OCI-LY3 (cell line): ENCODE results near the gene TRIM47.

Experiments used
- H2AFZ ChIP-seq: fragments of 200-600, 300-600 bp; shearing (Covaris generic); 2 replicates; pipeline ENCODE4 v1.6.0; 2014; ENCODE audit warnings: antibody characterized with exemption, low read depth, low read length
- H3K27ac ChIP-seq: fragments of 200-600, 300-600 bp; sonication (generic); 2 replicates; pipeline ENCODE4 v1.5.1; 2014; ENCODE audit warnings: mild to moderate bottlenecking, low read length, moderate library complexity, mixed read lengths
- H3K27me3 ChIP-seq: fragments of 200-600, 300-600 bp; sonication (generic); 2 replicates; pipeline ENCODE4 v1.6.1; 2014; ENCODE audit warnings: low read depth, low read length, mixed read lengths
- H3K36me3 ChIP-seq: fragments of 200-600, 300-600 bp; sonication (generic); replicated peaks from 2 replicates; pipeline ENCODE3; 2014; ENCODE audit warnings: low read depth, low read length, mixed read lengths
- H3K4me1 ChIP-seq: fragments of 300-600, 200-600 bp; sonication (generic); 2 replicates; pipeline ENCODE4 v1.6.1; 2014; ENCODE audit warnings: low read length, mixed read lengths
- H3K4me2 ChIP-seq: fragments of 200-600, 300-600 bp; sonication (generic); 2 replicates; pipeline ENCODE4 v1.6.1; 2014; ENCODE audit warnings: low read length, mixed read lengths
- H3K4me3 ChIP-seq: fragments of 300-600, 200-600 bp; sonication (generic); 2 replicates; pipeline ENCODE4 v1.5.1; 2014; ENCODE audit warnings: antibody characterized with exemption, mild to moderate bottlenecking, low read length, moderate library complexity
- H3K79me2 ChIP-seq: fragments of 300-600, 200-600 bp; shearing (Covaris generic); 2 replicates; pipeline ENCODE4 v1.6.1; 2014; ENCODE audit warnings: mild to moderate bottlenecking, low read length, mixed read lengths
- H3K9ac ChIP-seq: fragments of 300-600, 200-600 bp; shearing (Covaris generic); 2 replicates; pipeline ENCODE4 v1.6.0; 2014; ENCODE audit warnings: mild to moderate bottlenecking, low read length, moderate library complexity
- H3K9me3 ChIP-seq: fragments of 200-600, 300-600 bp; shearing (Covaris generic); 2 replicates; pipeline ENCODE4 v1.6.1; 2014; ENCODE audit warnings: low read length, mixed read lengths; ENCODE audit not compliant: insufficient read depth
- H4K20me1 ChIP-seq: fragments of 200-600, 300-600 bp; sonication (generic); 2 replicates; pipeline ENCODE4 v1.6.1; 2016; ENCODE audit warnings: low read length, mixed read lengths; ENCODE audit not compliant: insufficient read depth
- EZH2phosphoT487 ChIP-seq: fragments of 200-600 bp; shearing (Covaris generic); IDR thresholded peaks from 2 replicates; pipeline ENCODE4 v1.6.1; 2018; ENCODE audit warnings: antibody characterized with exemption, mixed run types, low read depth
- TF ChIP-seq, protein P1 (sequence below): fragments of 200-600, 300-600 bp; sonication (generic); IDR thresholded peaks from 2 replicates; pipeline ENCODE4 v1.5.1; 2014; ENCODE audit warnings: antibody characterized with exemption, low read length, low read depth

TRIM47 gene

DNA sequence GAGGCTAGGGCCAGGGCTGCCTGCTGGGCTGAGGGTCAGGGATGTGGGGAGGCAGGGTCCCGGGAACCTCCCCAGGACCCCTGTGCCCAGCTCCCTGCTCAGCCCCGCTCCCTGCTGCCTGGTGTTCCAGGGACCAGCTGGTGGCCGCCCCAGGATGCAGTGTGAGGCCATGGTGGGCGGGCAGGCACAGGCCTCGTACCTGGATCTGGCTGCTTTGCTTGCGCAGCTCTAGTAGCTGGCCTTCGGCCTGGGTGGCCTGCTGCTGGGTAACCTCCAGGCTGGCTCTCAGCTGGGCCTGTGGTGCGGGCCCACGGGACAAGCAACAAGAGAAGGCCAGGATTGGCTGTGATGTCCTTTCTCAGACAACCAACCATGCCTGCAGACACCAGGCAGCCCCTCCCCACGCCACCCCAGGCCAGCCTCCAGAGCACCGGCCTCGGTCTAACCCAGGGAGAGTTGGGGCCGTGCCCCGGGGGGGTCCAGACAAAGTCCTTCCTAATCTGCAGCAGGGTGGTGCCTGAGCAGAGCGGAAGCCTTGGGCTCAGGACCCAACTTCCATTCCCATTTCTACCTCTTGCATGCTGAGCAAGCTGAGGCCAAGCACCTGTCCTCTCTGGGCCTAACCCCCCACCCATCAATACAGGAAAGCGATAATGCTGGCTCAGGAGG, 14.3 kb upstream of the TRIM47 start:
- Histone ChIP-seq H3K79me2 (peaks cover 38% of the 10 kb centered on the region), H3K4me1 (peaks cover 15% of the 10 kb centered on the region), H3K27ac (no peak overlapping the region), H2AFZ (no peak overlapping the region), H3K9ac (no peak overlapping the region), H3K27me3 (no peaks in the 10 kb centered on the region), H4K20me1 (no peaks in the 10 kb centered on the region), H3K4me2 (no peak overlapping the region), H3K36me3 (peaks cover 8% of the 10 kb centered on the region), H3K4me3 (no peak overlapping the region), H3K9me3 (no peaks in the 10 kb centered on the region)
- TF ChIP-seq, protein P1, sequence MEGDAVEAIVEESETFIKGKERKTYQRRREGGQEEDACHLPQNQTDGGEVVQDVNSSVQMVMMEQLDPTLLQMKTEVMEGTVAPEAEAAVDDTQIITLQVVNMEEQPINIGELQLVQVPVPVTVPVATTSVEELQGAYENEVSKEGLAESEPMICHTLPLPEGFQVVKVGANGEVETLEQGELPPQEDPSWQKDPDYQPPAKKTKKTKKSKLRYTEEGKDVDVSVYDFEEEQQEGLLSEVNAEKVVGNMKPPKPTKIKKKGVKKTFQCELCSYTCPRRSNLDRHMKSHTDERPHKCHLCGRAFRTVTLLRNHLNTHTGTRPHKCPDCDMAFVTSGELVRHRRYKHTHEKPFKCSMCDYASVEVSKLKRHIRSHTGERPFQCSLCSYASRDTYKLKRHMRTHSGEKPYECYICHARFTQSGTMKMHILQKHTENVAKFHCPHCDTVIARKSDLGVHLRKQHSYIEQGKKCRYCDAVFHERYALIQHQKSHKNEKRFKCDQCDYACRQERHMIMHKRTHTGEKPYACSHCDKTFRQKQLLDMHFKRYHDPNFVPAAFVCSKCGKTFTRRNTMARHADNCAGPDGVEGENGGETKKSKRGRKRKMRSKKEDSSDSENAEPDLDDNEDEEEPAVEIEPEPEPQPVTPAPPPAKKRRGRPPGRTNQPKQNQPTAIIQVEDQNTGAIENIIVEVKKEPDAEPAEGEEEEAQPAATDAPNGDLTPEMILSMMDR: no peak
- no peak for TF ChIP-seq EZH2phosphoT487

DNA sequence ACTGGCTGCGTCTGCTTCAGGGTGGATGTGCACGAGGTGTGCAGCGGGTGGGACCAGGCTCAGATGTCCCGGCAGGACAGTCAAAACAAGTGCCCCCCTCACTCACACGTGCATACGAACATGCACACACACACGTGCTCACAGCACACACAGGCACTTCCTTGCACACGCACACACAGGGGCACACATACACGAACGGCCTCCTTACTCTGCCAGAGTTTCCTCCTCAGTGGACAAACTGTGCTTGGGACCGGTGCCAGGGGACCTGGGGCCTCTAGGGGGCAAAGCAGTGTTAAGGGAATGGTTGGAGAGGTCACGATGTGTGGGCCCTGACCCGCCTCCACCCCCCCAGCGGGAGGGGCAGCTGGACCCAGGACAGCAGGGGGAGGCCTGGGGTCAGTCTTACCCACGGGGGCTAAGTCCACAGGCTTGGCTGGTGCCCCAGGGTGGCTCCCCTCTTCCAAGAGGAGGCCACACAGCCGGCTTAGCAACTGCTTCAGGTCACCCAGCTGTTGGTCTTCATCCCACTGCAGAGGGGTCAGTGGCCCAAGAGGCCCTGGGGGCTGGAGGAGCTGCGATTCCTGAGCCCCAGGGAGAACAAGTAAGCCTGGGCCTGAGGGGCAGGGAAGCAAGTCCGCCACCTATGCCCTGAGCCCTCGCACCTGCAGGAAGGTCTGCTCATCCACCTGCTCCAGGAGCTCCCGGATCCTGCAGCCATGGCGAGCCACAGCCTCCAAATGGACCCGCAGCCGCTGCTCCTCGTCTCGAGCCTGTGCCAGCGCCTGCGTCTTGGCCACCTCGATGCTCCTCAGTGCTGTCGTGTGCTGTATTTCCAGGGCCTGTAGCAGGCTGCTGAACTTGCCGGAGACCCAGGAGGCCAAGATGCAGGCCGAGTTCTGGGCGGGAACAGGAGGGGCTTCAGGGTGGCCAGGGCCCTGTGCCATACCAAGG, 13.5 kb upstream of the TRIM47 start:
- no peak overlapping the region for H3K4me2 ChIP-seq
- no peaks in the 10 kb centered on the region for H3K27me3 ChIP-seq
- no peak overlapping the region for H2AFZ ChIP-seq
- H3K27ac ChIP-seq: no peak overlapping the region
- H3K4me1 ChIP-seq: peaks cover 11% of the 10 kb centered on the region
- no peak overlapping the region for H3K9ac ChIP-seq
- peaks cover 38% of the 10 kb centered on the region for H3K79me2 ChIP-seq
- no peak overlapping the region for H3K4me3 ChIP-seq
- no peaks in the 10 kb centered on the region for H3K9me3 ChIP-seq
- TF ChIP-seq, protein P1: no peak
- TF ChIP-seq EZH2phosphoT487: no peak
- no peaks in the 10 kb centered on the region for H4K20me1 ChIP-seq
- peaks cover 8% of the 10 kb centered on the region for H3K36me3 ChIP-seq

DNA sequence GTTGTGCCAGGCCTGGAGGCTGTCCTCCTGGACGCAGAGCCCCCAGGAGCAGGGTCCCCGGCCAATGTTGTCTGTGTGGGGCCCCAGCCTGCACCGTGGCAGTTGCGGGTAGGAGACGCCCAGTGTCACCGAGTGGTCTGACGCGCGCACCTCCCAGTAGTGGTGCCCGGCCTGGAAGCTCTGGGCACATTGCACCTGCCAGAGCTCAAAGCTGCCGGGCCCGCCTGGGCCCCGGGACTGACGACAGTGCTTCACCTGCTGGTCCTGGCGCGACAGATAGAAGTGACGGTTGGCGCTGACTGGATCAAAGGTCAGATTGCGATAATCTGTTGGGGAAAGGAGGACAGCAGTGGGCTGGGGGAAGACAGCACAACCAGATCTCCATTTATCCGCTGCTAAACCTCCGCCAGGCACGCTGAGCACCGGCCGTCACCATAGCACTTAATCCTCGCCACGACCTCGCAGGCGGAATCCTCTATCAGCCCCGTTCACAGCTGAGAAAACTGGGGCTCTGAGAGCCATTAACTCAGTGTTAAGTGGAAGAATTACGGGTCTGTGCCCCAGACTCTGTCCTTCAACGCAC, 12.7 kb upstream of the TRIM47 start:
- H3K4me1 ChIP-seq: peaks cover 11% of the 10 kb centered on the region
- H3K4me2 ChIP-seq: no peak overlapping the region
- peaks cover 32% of the 10 kb centered on the region for H3K79me2 ChIP-seq
- H3K9me3 ChIP-seq: no peaks in the 10 kb centered on the region
- no peak overlapping the region for H2AFZ ChIP-seq
- no peak overlapping the region for H3K4me3 ChIP-seq
- no peak overlapping the region for H3K27ac ChIP-seq
- H4K20me1 ChIP-seq: no peaks in the 10 kb centered on the region
- H3K9ac ChIP-seq: no peak overlapping the region
- no peaks in the 10 kb centered on the region for H3K27me3 ChIP-seq
- no peak for TF ChIP-seq EZH2phosphoT487
- TF ChIP-seq, protein P1: no peak
- H3K36me3 ChIP-seq: peaks cover 11% of the 10 kb centered on the region

GRCh38 chr17:75889454-75889853, 11.1 kb upstream of the TRIM47 start:
- TF ChIP-seq EZH2phosphoT487: no peak
- TF ChIP-seq, protein P1: no peak
- Histone ChIP-seq H2AFZ (no peak overlapping the region), H3K4me1 (no peaks in the 10 kb centered on the region), H3K27me3 (no peaks in the 10 kb centered on the region), H4K20me1 (no peaks in the 10 kb centered on the region), H3K9ac (no peak overlapping the region), H3K79me2 (peaks cover 16% of the 10 kb centered on the region), H3K36me3 (peaks cover 11% of the 10 kb centered on the region), H3K27ac (no peak overlapping the region), H3K4me2 (no peak overlapping the region), H3K9me3 (no peaks in the 10 kb centered on the region), H3K4me3 (no peak overlapping the region)
